ENCODE results near the gene PKNOX2. TPM values are rescaled to one million over a fixed set of nuclear protein-coding genes. Genes with fewer than 3 reads are reported as not detected.

Gene PKNOX2
- total RNA-seq, 4 donors from 2014 or later = 0.27 to 4.8 (median 0.75) TPM; not detected in 1

GRCh38 chr11:125279676-125280418, 115.3 kb downstream of the PKNOX2 start:
- Histone ChIP-seq H3K4me1 (no peaks in the 10 kb centered on the region), H3K36me3 (no peaks in the 10 kb centered on the region), H3K27ac (no peak overlapping the region), H3K9me3 (no peaks in the 10 kb centered on the region), H3K4me3 (no peak overlapping the region), H3K27me3 (no peaks in the 10 kb centered on the region)
- no peak for TF ChIP-seq EP300 (IDR thresholded peaks at IDR 0.05; ENCODE audit: low read depth)
- TF ChIP-seq POLR2A (IDR thresholded peaks at IDR 0.05) = no peak
- no peak for TF ChIP-seq POLR2AphosphoS5 (IDR thresholded peaks at IDR 0.05)
- no peak for TF ChIP-seq CTCF (IDR thresholded peaks at IDR 0.05)
- in situ Hi-C loops (cut with MboI; ENCODE audit: low pct_ligation_motif_present in 1 of 4, low pct_unique_long_range_greater_than_20kb in 1 of 4, low sequenced_read_pairs in 3 of 4) = no loop called here
- no peak for DNase-seq
- 88 to 92% methylated on average over 6 to 8 of the region's 8 CpGs for WGBS, 2 donors (ENCODE audit: low coverage in 1 of 2)
- intact Hi-C loops (cut with DNase I; ENCODE audit: low total_unique reads) = no loop called here

- in situ Hi-C loops (cut with MboI; ENCODE audit: low pct_ligation_motif_present in 1 of 4, low pct_unique_long_range_greater_than_20kb in 1 of 4, low sequenced_read_pairs in 3 of 4) (no loop called here), intact Hi-C loops (cut with DNase I; ENCODE audit: low total_unique reads) (no loop called here)
- no peak overlapping the region for H3K4me3 ChIP-seq
- no peaks in the 10 kb centered on the region for H3K4me1 ChIP-seq
- no peaks in the 10 kb centered on the region for H3K36me3 ChIP-seq
- H3K27ac ChIP-seq = no peak overlapping the region
- no peak for DNase-seq
- H3K27me3 ChIP-seq = no peaks in the 10 kb centered on the region
- H3K9me3 ChIP-seq = no peaks in the 10 kb centered on the region
- WGBS, 2 donors (ENCODE audit: low coverage in 1 of 2) = 81% methylated on average over 5 of the region's 5 CpGs; no CpG with 5 or more reads in 1 of the 2 donors
- no peak for TF ChIP-seq POLR2A (IDR thresholded peaks at IDR 0.05)
- no peak for TF ChIP-seq EP300 (IDR thresholded peaks at IDR 0.05; ENCODE audit: low read depth)
- TF ChIP-seq POLR2AphosphoS5 (IDR thresholded peaks at IDR 0.05) = no peak
- no peak for TF ChIP-seq CTCF (IDR thresholded peaks at IDR 0.05)
Observed at GRCh38 chr11:125280646-125281045, 116.1 kb downstream of the PKNOX2 start.

GRCh38 chr11:125281831-125282595, 117.5 kb downstream of the PKNOX2 start:
- Histone ChIP-seq H3K27me3 (no peaks in the 10 kb centered on the region), H3K4me3 (no peak overlapping the region), H3K27ac (no peak overlapping the region), H3K9me3 (no peaks in the 10 kb centered on the region), H3K36me3 (no peaks in the 10 kb centered on the region), H3K4me1 (no peaks in the 10 kb centered on the region)
- WGBS, 2 donors (ENCODE audit: low coverage in 1 of 2) = 50 to 53% methylated on average over 3 to 12 of the region's 12 CpGs
- no peak for TF ChIP-seq POLR2AphosphoS5 (IDR thresholded peaks at IDR 0.05)
- no peak for TF ChIP-seq EP300 (IDR thresholded peaks at IDR 0.05; ENCODE audit: low read depth)
- no peak for TF ChIP-seq CTCF (IDR thresholded peaks at IDR 0.05)
- TF ChIP-seq POLR2A (IDR thresholded peaks at IDR 0.05) = no peak
- intact Hi-C loops (cut with DNase I; ENCODE audit: low total_unique reads) = no loop called here
- no peak for DNase-seq
- in situ Hi-C loops (cut with MboI; ENCODE audit: low pct_ligation_motif_present in 1 of 4, low pct_unique_long_range_greater_than_20kb in 1 of 4, low sequenced_read_pairs in 3 of 4) = no loop called here

GRCh38 chr11:125282596-125282914, 118.0 kb downstream of the PKNOX2 start:
- no peak for DNase-seq
- no peak overlapping the region for H3K27ac ChIP-seq
- H3K4me3 ChIP-seq = no peak overlapping the region
- H3K36me3 ChIP-seq = no peaks in the 10 kb centered on the region
- in situ Hi-C loops (cut with MboI; ENCODE audit: low pct_ligation_motif_present in 1 of 4, low pct_unique_long_range_greater_than_20kb in 1 of 4, low sequenced_read_pairs in 3 of 4) = no loop called here
- intact Hi-C loops (cut with DNase I; ENCODE audit: low total_unique reads) = no loop called here
- no peaks in the 10 kb centered on the region for H3K27me3 ChIP-seq
- H3K9me3 ChIP-seq = no peaks in the 10 kb centered on the region
- no peak for TF ChIP-seq CTCF (IDR thresholded peaks at IDR 0.05)
- no peak for TF ChIP-seq EP300 (IDR thresholded peaks at IDR 0.05; ENCODE audit: low read depth)
- TF ChIP-seq POLR2AphosphoS5 (IDR thresholded peaks at IDR 0.05) = no peak
- TF ChIP-seq POLR2A (IDR thresholded peaks at IDR 0.05) = no peak
- H3K4me1 ChIP-seq = no peaks in the 10 kb centered on the region
- WGBS, 2 donors (ENCODE audit: low coverage in 1 of 2) = 50 to 53% methylated on average over 2 to 3 of the region's 3 CpGs

Measured in transverse colon (tissue), 4 donors.